Activated CD8-positive, alpha-beta memory T cell treated with anti-CD3 and anti-CD28 coated beads for 24 hours (primary cell): ENCODE measurements around the gene TEX264.
"Not testable (repeated sequence)": the region's sequence is repeated elsewhere in the genome, so short reads cannot be mapped to it uniquely, and the experiment has no call there.

Experiments
- DNase-seq: peaks from one replicate; pipeline ENCODE4 v3.0.0-alpha.2; 2020

TEX264 gene

DNA sequence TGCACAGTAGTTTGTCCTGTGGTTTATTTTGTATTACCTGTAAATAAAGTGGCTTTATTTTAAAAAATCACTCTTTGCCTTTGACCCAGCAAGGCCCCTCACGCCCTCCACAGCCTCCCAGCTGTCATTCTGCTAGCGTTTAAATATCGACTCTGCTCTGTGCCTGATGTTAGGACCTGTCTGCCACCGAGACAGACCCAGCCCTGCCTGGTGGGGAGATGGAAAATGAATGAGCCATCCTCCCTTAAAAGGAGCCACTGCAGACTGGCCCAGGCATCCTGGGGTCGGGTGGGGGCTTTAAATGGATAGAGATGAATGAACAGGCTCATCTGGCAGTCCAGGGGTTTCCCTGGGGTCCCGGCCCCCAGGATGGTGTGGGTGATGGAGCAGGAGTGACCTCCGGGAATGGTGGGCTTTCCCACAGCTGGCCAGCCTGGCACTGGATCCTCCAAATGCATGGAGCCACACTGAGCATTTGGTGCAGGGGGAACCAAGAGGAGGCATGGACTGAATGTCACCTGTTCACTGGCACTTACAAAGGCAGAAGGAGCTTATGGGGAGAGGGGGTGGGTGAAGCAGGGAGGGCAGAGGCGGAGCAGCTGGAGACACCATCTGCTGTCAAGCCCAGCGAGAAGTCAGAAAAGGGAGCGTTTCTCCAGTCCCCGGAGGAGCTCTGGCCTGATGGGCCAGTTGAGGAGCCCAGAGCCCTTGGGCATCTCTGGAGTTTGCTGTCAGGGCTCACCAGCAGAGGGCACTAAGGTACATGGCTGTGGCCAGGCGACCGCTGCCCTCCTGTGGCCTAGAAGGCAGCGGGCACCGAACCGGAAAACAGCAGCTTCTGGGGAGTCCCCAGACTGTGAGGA, 47.7 kb downstream of the TEX264 start:
- peak; percentile 77 for DNase-seq

DNA sequence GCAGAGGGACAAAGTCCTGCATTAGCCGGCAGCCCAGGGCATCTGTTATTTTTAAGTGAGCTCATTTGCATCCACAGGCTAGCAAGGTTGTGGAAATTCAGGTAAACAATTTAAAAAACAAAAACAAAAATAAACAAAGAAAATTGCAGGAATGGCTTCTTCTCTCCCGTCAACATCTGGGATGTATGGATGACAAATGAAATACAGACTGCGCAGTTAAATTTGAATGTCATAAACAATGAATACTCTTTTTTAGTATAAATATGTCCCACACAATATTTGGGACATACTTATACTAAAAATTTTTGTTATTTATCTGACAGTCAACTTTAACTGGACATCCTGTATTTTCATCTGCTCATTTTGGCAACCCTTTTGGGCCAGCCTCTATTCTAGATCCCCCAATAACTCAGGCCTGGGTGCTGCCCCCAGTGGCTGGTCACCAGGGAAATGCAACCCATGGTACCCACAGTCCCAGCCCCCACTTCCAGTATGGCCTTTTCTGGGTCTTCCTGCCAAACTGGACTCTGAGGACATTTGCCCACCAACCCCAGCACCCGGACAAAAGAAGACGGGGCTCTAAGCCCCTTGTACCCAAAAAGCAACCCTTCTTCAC, 48.5 kb downstream of the TEX264 start:
- peak; percentile 37 for DNase-seq

GRCh38 chr3:51720292-51721061, 49.4 kb downstream of the TEX264 start:
- peak; percentile 56 for DNase-seq

- DNase-seq = peak; percentile 55
Measured at GRCh38 chr3:51721062-51721745, 50.2 kb downstream of the TEX264 start.

DNA sequence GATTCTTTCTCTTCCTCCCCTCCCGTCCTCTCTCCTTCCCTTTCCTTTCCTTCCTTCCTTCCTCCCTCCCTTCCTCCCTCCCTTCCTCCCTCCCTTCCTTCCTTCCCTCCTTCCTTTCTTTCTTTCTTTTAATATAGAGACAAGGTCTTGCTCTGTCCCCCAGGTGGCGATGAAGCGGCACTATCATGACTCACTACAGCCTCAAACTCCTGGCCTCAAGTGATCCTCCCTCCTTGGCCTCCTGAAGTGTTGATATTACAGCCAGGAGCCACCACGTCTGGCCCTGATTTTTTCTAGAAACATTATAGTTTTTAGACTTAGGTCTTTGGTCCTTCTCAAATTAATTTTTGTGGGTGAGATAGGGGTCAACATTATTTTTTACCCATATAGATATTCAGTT, 51.3 kb downstream of the TEX264 start:
- peak; percentile 52 for DNase-seq

- DNase-seq = no peak
Measured at GRCh38 chr3:51727500-51727899, 56.4 kb downstream of the TEX264 start.

- DNase-seq = no peak
Measured at GRCh38 chr3:51729042-51729633, 58.1 kb downstream of the TEX264 start.

- DNase-seq = no peak
Measured at GRCh38 chr3:51733859-51734571, 63.0 kb downstream of the TEX264 start.

- DNase-seq = no peak
Measured at GRCh38 chr3:51734572-51734907, 63.5 kb downstream of the TEX264 start.

DNA sequence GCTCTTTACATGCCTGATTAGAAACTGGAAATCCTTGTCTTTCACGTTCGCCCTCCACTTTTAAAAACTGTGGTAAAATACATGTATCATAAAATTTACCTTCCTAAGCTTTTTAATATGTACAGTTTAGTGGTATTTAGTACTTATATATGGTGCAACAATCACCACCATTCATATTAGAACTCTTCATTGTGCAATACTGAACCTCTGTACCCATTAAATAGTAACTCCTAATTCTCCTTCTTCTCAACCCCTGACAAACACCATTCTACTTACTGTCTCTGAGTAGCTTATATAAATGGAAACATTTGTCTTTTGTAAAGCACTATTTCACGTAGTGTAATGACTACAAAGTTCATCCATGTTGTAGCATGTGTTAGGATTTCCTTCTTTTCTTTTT, 64.0 kb downstream of the TEX264 start:
- DNase-seq = no peak

DNA sequence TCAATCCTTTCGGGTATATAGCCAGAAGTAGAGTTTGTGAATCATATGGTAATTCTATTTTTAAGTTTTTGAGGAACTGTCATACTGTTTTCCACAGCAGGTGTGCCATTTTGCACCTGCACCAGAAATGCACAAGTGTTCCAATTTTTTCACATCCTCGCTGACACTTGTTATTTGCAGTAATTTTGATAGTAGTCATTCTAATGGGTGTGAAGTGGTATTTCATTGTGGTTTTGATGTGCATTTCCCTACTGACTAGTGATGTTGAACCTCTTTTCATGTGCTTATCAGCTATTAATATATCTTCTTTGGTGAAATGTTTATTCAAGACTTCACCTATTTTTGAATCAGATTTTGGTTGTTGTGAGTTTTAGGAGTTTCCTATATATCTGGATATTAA, 64.9 kb downstream of the TEX264 start:
- no peak for DNase-seq

GRCh38 chr3:51739110-51739509, 68.1 kb downstream of the TEX264 start:
- DNase-seq = no peak

DNA sequence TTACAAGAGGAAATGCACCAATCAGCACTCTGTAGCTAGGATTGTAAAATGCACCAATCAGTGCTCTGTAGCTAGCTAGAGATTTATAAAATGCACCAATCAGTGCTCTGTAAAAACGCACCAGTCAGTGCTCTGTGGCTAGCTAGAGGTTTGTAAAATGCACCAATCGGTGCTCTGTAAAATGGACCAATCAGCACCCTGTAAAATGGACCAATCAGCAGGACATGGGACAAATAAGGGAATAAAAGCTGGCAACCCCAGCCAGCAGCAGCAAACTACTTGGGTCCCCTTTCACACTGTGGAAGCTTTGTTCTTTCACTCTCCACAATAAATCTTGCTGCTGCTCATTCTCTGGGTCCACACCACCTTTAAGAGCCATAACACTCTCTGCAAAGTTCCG, 71.3 kb downstream of the TEX264 start:
- not testable (repeated sequence) for DNase-seq

DNA sequence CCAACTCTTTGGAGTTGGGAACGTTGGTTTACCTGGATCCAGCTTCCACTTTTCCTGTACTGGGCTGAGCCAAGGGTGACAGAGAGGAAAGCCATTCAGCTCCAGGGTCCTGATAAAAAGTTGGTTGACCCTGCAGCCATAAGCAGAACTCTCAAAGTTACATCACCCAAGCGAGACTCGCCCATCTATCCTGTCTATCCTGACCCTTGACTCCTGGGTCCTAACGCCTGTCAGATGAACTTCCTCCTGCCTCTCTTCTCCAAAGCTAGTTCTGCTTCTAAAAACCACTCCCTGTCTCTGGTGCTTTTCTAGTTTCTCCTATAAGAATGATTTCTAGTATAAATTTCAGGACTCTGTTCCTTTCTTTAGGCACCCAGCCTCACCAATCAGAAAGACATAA, 71.9 kb downstream of the TEX264 start:
- not testable (repeated sequence) for DNase-seq

DNA sequence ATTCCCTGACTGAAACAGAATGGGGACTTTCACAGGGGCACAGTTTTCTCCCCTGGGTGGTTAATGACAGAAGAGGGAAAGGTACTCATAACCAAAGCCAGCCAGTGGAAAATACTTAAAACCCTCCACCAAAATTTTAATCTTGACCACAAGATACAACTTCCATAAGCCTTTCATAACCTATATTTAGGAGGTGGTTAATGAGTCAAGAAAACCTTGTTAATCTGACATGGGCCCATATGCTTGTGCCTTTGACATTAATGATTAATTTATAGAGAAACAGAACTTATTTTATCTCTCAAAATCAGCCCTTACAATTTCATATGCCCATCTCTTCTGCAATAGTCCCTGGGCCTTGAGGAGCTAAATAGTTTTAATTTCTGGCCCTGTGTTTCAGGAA, 76.8 kb downstream of the TEX264 start:
- DNase-seq = no peak

DNA sequence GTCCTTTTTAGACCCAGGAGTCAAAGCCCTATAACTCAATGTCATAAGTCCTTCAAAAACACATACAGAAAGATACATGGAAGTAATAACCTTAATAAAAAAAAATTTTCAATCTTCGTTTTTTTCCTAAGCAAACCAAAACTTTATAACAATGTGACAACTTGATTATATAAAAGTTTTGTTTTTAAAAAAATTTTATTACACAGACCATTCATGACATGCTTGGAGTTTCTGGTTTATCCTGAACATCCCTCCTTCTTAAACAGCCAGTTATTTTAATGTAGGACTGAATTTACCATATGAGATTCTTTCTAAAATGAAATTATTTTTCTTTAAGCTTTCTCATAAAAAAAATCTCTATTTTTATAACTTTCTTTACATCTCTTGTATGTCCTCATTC, 77.3 kb downstream of the TEX264 start:
- no peak for DNase-seq

- no peak for DNase-seq
Measured at GRCh38 chr3:51750878-51751277, 79.8 kb downstream of the TEX264 start.

- no peak for DNase-seq
Measured at GRCh38 chr3:51751287-51751686, 80.2 kb downstream of the TEX264 start.
